HFF-Myc (cell line): ENCODE measurements around the gene S100A11.

Source experiments
- DNase-seq: peaks from one replicate; pipeline ENCODE4 v3.0.0-alpha.2; 2011; ENCODE audit warnings: low read depth; ENCODE audit errors: extremely low read depth
- H3K4me3 ChIP-seq: replicated peaks from 2 replicates; pipeline ENCODE4 v1.5.1; 2011; ENCODE audit warnings: low read depth, mild to moderate bottlenecking, control low read depth, low read length
- CTCF ChIP-seq: IDR thresholded peaks from 2 replicates; pipeline ENCODE4 v1.5.1; 2012; ENCODE audit warnings: mild to moderate bottlenecking, low read depth, low read length, control low read depth; ENCODE audit errors: missing control alignments

Gene S100A11

GRCh38 chr1:152042030-152042429, 5.2 kb upstream of the S100A11 start:
- TF ChIP-seq CTCF: no peak
- DNase-seq: no peak
- no peak overlapping the region for H3K4me3 ChIP-seq

GRCh38 chr1:152039886-152040285, 3.1 kb upstream of the S100A11 start:
- DNase-seq: no peak
- no peak for TF ChIP-seq CTCF
- no peak overlapping the region for H3K4me3 ChIP-seq

- no peak for DNase-seq
- no peak overlapping the region for H3K4me3 ChIP-seq
- no peak for TF ChIP-seq CTCF
Observed at GRCh38 chr1:152039461-152039860, 2.7 kb upstream of the S100A11 start.

GRCh38 chr1:152038871-152039270, 2.1 kb upstream of the S100A11 start:
- TF ChIP-seq CTCF: no peak
- no peak for DNase-seq
- H3K4me3 ChIP-seq: no peak overlapping the region

- DNase-seq: no peak
- peak overlapping the region; percentile 76 for H3K4me3 ChIP-seq
- TF ChIP-seq CTCF: no peak
Observed at GRCh38 chr1:152035539-152036266, 1.1 kb downstream of the S100A11 start.

- peak; percentile 68 for DNase-seq
- H3K4me3 ChIP-seq: peak overlapping the region; percentile 76
Observed at GRCh38 chr1:152034654-152035538, 1.9 kb downstream of the S100A11 start.

More at GRCh38 chr1:152034654-152035538, 1.9 kb downstream of the S100A11 start:
- TF ChIP-seq CTCF: peak; percentile 74
